HG02884 (cell line): Measurements from ENCODE around the gene ATP2A2.
"Not testable (repeated sequence)": the region's sequence is repeated elsewhere in the genome, so short reads cannot be mapped to it uniquely, and the experiment has no call there.

Source experiments
- ATAC-seq: cut with Tn5 transposase; IDR thresholded peaks from one replicate; pipeline ENCODE4 v1.9.1; 2021; ENCODE audit warnings: mild to moderate bottlenecking, moderate library complexity; ENCODE audit not compliant: unreplicated experiment

The ATP2A2 gene

GRCh38 chr12:110365489-110366320, 84.7 kb downstream of the ATP2A2 start:
- no peak for ATAC-seq

GRCh38 chr12:110366321-110367142, 85.5 kb downstream of the ATP2A2 start:
- no peak for ATAC-seq

- ATAC-seq, result no peak
Measured at GRCh38 chr12:110367181-110367864, 86.3 kb downstream of the ATP2A2 start.

- no peak for ATAC-seq
Measured at GRCh38 chr12:110369992-110370391, 88.9 kb downstream of the ATP2A2 start.

- no peak for ATAC-seq
Measured at GRCh38 chr12:110370732-110371231, 89.7 kb downstream of the ATP2A2 start.

- no peak for ATAC-seq
Measured at GRCh38 chr12:110371408-110372055, 90.5 kb downstream of the ATP2A2 start.

GRCh38 chr12:110372056-110372425, 91.0 kb downstream of the ATP2A2 start:
- ATAC-seq, result no peak

- no peak for ATAC-seq
Measured at GRCh38 chr12:110373025-110373424, 92.0 kb downstream of the ATP2A2 start.

- ATAC-seq, result no peak
Measured at GRCh38 chr12:110373425-110373824, 92.4 kb downstream of the ATP2A2 start.

GRCh38 chr12:110373962-110374611, 93.0 kb downstream of the ATP2A2 start:
- no peak for ATAC-seq

GRCh38 chr12:110378131-110378790, 97.2 kb downstream of the ATP2A2 start:
- not testable (repeated sequence) for ATAC-seq

GRCh38 chr12:110379197-110379596, 98.2 kb downstream of the ATP2A2 start:
- ATAC-seq, result no peak

GRCh38 chr12:110379631-110380030, 98.6 kb downstream of the ATP2A2 start:
- no peak for ATAC-seq

- no peak for ATAC-seq
Measured at GRCh38 chr12:110382683-110383082, 101.6 kb downstream of the ATP2A2 start.
